ENCODE measurements around the gene DCTN1.

DCTN1 gene

DNA sequence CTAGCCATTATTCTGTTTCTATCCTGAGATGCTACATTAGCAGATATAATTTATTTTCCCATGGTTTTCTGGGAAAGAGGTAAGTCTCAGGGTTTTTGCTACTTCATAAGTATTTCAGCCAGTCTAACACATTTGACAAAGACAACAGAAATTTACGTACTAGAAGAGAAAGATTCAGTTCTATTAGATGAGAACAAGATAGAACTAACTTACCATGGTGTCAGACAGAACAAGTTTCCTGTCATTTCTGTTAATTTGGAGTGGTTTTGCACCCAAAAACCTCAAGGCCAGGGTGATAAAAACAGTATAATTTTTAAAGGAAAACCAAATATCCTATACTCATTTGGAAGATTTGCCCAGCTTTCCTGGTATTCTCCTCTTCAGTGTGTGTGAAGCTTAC, 52.5 kb downstream of the DCTN1 start:
- DNase-seq: no peak

DNA sequence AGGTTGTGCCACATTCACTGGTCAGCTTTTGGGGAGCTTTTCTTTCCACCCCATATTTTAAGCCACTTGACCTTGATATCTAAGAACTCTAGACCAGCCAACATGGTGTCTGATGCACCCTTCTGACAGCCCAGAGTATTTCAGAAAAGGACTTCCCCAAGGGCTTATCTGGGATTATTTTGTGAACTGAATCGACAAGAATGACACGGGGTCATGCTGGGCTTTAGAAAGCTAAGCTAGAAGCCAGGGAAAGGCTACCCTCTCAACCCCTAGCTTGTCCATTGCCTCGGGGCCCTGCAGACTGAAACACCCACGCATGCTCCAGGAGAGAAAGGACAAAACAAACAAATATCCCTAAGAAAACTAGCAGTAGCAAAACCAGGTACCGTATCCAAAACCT, 52.9 kb downstream of the DCTN1 start:
- no peak for DNase-seq

DNA sequence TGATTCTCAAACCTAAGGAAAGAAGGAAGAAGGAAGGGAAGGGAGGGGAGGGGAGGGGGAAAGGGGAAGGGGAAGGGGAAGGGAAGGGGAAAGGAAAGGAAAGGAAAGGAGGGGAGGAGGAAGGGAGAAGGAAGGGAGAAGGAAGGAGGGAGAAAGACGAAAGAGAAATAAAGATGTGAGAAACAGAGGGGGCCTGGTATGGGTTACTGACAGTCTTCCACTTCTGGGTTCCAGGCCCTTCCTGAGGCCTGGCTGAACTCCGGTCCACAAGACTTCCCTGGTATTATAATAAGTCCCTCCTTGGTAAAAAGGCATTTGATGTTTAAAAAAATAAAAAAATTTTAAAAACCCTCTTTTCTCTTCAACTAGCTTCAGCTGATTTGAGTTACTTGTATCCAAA, 54.3 kb downstream of the DCTN1 start:
- DNase-seq: no peak

DNA sequence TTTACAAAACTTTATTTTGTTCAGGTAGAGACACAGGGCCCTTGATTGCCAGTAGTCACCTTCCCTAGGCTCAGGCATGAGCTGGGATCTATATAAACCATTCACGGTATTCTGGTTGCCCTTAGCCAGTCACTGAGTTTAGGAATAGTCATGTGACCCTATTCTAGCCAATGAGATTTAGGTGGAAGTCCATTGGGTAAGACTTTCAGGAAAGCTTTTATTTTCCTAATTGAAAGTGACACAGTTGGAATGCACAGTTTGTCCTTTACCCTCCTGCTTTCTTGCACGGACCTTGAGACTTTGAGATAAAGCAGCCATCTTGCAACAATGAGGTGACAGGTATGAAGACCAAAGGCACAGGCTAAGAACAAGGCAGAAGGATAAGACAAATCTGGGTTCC, 58.4 kb downstream of the DCTN1 start:
- no peak for DNase-seq

DNA sequence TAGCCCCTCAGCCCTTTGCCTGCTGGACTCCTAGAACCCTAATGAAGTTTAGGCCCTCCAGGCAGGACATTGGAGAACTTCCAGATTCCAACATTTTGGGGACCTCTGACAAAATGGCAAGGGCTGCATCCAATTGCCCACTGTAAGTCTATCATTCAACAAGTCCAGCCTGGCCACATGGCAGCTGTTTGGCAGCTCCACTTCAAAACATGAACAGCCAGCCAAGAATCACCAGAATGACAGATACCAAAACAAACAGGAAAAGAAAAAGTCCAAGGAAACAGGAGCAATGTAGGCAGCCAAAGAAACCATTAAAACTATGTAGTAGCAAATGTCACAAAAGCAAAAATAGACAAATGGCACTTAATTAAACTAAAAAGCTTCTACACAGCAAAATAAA, 62.4 kb downstream of the DCTN1 start:
- DNase-seq: no peak

DNA sequence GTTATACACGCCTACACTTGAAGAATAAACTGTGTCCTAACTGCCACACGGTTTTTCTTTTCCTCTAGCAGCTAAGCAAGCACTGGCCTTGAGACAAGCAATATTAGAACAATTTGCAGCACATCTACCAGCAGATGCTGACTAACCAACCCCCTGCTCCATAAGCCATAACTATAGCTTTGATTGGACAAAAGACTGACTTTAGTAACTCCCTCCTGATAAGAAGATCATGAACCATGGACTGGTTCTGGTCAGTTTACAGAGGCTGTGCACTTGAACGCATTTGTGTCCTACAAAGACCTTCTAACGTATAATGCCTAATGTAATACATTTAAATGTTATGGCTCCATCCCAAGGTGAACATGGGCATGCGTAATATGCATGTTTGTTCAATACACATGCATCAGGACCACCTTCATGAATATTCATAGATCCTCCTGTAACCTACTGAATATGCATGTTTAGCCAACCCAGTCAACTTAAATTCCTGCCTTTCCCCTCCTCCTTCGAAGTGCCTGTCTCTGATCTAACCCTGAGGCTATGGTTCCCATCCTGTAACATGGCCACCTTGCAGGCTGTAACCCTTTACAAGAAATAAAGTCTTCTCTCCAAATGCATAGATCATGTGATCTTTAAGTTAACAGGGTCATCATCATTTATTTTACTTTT, 63.4 kb downstream of the DCTN1 start:
- DNase-seq: no peak

DNA sequence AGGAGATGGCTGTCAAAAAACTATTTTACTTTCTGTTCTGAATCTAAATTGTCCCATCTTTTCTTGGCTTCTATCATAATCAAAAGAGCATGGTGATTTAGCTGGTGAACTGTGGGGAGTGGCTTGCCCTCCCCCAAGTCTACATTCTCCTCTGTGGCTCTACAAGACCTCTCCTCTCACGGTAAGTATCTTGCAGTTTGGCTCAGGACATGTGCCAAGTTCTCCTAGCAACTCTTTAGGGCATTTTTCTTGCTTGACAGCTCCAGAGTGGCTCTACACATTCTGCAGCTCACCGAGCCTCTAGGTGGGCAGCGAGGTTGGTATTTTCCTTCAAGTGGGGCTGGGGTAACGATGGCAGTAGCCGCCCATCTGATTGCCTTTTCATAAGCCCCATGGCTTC, 66.0 kb downstream of the DCTN1 start:
- DNase-seq: no peak

DNA sequence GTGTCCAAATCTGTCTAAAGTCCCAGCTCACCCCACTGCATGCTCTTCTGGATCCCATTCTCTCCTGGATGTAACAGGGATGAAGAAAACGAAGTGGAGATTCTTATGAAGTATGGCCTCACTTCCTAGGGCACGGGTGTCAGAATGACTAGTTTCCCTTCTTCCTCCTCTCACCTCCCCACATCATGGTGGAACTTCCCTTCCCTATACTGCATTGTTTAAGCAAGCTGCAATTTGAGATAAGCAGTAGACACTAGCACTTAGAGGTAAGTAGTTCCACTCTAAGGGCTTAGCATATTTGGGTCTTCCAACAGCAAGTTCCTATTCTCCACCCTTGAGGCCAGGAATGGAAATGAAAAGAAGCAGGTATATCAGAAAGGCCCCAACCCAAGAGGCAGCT, 66.6 kb downstream of the DCTN1 start:
- DNase-seq: no peak

DNA sequence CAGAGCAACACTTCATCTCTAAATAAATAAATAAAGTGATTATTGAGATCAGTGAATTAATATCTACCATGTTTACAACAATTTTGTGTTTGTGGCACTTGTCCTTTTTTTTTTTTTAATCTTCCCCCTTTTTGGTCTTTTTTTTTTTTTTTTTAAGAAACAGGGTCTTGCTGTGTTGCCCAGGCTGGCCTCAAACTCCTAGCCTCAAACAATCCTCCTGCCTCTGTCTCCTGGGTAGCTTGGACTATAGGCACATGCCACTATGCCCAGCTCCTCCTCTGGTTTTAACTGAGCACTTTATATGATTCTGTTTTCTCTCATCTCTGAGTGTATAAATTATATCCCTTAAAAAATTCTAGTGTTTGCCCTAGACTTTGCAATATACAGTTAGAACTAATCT, 67.2 kb downstream of the DCTN1 start:
- DNase-seq: no peak

Measured in right kidney (tissue), 1 donor.